Right lobe of liver (tissue), 4 donors: ENCODE data around the gene RECK.
"Not testable (repeated sequence)": the region's sequence is repeated elsewhere in the genome, so short reads cannot be mapped to it uniquely, and the experiment has no call there.

Experiments
- POLR2A ChIP-seq: fragments of 450-650 bp; IDR thresholded peaks from one replicate; pipeline ENCODE4 v1.6.1; 2017; ENCODE audit warnings: antibody characterized with exemption, mild to moderate bottlenecking
- TF ChIP-seq, protein P1 (sequence below), 4 donors: fragments of 200-600 bp in 3 of 4; fragments of 450-650 bp in 1 of 4; IDR thresholded peaks; one replicate each; pipeline versions ENCODE4 v1.5.1 to v1.8.0; 2016 to 2022; ENCODE audit warnings: antibody characterized with exemption in 4 of 4, mild to moderate bottlenecking in 2 of 4
- donor health status: DM: no; HTN: no; CAD: no.
- donor health status: DM: no; HTN: no; CAD: no.
- donor health status: DM: no; HTN: yes; CAD: no.

DNA sequence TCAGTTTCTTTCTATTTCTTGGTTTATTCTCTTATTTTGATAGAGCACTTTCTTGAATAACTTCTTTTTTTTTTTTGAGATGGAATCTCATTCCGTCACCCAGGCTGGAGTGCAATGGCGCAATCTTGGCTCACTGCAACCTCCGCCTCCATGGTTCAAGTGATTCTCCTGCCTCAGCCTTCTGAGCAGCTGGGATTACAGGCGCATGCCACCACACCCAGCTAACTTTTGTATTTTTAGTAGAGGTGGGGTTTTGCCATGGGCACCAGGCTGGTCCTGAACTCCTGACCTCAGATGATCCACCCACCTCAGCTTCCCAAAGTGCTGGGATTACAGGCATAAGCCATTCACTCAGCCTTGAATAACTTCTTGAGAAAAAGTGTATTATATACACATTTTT, 39.7 kb upstream of the RECK start:
- TF ChIP-seq, protein P1, sequence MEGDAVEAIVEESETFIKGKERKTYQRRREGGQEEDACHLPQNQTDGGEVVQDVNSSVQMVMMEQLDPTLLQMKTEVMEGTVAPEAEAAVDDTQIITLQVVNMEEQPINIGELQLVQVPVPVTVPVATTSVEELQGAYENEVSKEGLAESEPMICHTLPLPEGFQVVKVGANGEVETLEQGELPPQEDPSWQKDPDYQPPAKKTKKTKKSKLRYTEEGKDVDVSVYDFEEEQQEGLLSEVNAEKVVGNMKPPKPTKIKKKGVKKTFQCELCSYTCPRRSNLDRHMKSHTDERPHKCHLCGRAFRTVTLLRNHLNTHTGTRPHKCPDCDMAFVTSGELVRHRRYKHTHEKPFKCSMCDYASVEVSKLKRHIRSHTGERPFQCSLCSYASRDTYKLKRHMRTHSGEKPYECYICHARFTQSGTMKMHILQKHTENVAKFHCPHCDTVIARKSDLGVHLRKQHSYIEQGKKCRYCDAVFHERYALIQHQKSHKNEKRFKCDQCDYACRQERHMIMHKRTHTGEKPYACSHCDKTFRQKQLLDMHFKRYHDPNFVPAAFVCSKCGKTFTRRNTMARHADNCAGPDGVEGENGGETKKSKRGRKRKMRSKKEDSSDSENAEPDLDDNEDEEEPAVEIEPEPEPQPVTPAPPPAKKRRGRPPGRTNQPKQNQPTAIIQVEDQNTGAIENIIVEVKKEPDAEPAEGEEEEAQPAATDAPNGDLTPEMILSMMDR (IDR thresholded peaks at IDR 0.05), result not testable (repeated sequence)
- not testable (repeated sequence) for TF ChIP-seq POLR2A
